Epidermal melanocyte (primary cell): ENCODE results near the gene COQ5.

ENCODE experiments used
- DNase-seq: peaks from one replicate; pipeline ENCODE4 v3.0.0; 2011; ENCODE audit warnings: low spot score; ENCODE audit not compliant: insufficient read length

Gene COQ5

DNA sequence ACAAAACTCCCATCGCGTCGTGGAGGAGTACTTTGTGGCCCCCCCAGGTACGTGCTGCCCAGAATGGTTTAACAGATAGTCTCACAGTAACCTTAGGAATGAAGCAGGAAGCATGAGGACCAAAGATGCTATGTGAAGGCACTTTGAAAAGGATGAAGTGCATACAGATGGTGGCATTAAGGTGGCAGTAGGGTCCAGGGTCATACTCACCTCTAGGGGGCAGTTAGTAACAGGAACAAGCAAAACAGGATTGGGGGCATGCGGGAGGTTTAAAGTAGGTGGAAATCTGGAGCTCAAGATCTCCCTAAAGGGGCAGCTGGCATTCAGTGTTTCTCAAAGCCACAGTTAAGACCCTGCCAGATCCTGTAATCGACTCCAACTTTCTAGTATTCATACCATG lies 71.8 kb downstream of the COQ5 start:
- DNase-seq = no peak

GRCh38 chr12:120455302-120455701 lies 73.7 kb downstream of the COQ5 start:
- no peak for DNase-seq

DNA sequence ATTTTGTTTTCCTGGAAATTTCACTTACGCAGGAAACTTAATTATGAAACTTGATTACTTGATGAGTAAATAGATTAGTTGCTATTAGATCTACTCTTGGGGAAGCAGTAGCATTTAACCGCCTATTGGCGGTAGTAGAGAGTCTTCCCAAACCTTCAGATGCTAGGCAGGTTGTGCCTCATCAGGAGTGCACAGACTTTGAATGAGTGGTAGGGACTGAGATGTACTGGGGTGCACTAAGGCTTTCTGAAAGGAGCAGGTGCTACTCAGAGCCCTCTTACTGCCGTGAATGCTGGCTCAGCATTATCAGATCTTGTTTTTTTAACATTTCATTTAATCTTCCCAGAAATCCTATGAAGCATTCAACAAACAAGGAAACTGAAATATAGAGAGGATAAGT lies 75.0 kb downstream of the COQ5 start:
- no peak for DNase-seq
